K562 (cell line): Measurements from ENCODE around the gene DALRD3. TPM values are rescaled to one million over a fixed set of nuclear protein-coding genes. Genes with fewer than 3 reads are reported as not detected.

Experiments used
- ARID4B ChIP-seq: sonication (generic); formaldehyde crosslinking; IDR thresholded peaks from 2 replicates; pipeline ENCODE4 v1.8.0; 2022; ENCODE audit warnings: mild to moderate bottlenecking, missing genetic modification reagents
- BHLHE40 ChIP-seq: IDR thresholded peaks from 2 replicates; pipeline ENCODE4 v1.6.1; 2011; ENCODE audit warnings: low read length, improper control_type of control experiment
- CBFA2T3 ChIP-seq: fragments of 450-650 bp; IDR thresholded peaks from 2 replicates; pipeline ENCODE4 v1.6.1; 2017
- EHMT2 ChIP-seq: fragments of 450-650 bp; IDR thresholded peaks from 2 replicates; pipeline ENCODE4 v1.6.1; 2018; ENCODE audit warnings: antibody characterized with exemption
- ELK3 ChIP-seq: fragments of 450-650 bp; formaldehyde crosslinking; IDR thresholded peaks from 2 replicates; pipeline ENCODE4 v1.4.0; 2020; ENCODE audit warnings: mild to moderate bottlenecking
- MEF2D ChIP-seq: conservative IDR thresholded peaks from 2 replicates; pipeline ENCODE4 v1.6.1; 2016; ENCODE audit warnings: low read depth, missing genetic modification characterization, missing compliant biosample characterization
- PRPF4 ChIP-seq: fragments of 200-400 bp; formaldehyde crosslinking; IDR thresholded peaks from one replicate; pipeline ENCODE4 v1.6.1; 2017; ENCODE audit warnings: low read length, low read depth, mild to moderate bottlenecking; ENCODE audit not compliant: insufficient read depth, poor library complexity, severe bottlenecking
- RBM22 ChIP-seq: fragments of 200-400 bp; formaldehyde crosslinking; IDR thresholded peaks from 2 replicates; pipeline ENCODE4 v1.6.1; 2018; ENCODE audit warnings: low read length, low read depth; ENCODE audit not compliant: poor library complexity, severe bottlenecking
- SMARCB1 ChIP-seq: IDR thresholded peaks from 2 replicates; pipeline ENCODE4 v1.6.1; 2011; ENCODE audit warnings: improper control_type of control experiment, low read depth; ENCODE audit not compliant: insufficient read length
- SNRNP70 ChIP-seq: fragments of 200-400 bp; formaldehyde crosslinking; optimal IDR thresholded peaks from 2 replicates; pipeline ENCODE3; 2017; ENCODE audit warnings: low read depth, low read length
- polyA plus RNA-seq, 8 experiments: library from polyadenylated mRNA; depleted of rRNA in 4 of 8; stranded (reverse) in 5 of 8; unstranded in 3 of 8; fragments of >200 nt; fragmentation: Nextera tagmentation in 2 of 8; fragmentation: Illumina TruSeq in 1 of 8; extraction: Ambion mirVana in 2 of 8; extraction: Trizol in 1 of 8; gene quantifications; 2 replicates each; pipeline versions ENCODE4 v1.2.1 to v1.2.3, GENCODE V29; 2011 to 2014; ENCODE audit warnings: inconsistent platforms in 1 of 8, missing spikeins in 1 of 8
- total RNA-seq, 7 experiments: library from RNA; depleted of rRNA in 6 of 7; stranded (reverse); fragments of >200 nt in 6 of 7; fragmentation: Illumina TruSeq in 2 of 7; extraction: Trizol in 2 of 7; gene quantifications; 2 replicates each; pipeline versions ENCODE4 v1.2.1 to v1.2.3, GENCODE V29; 2011 to 2021; ENCODE audit warnings: low replicate concordance in 1 of 7
- TF ChIP-seq, protein P1 (sequence below): fragments of 250-450 bp; sonication (Bioruptor Pico); IDR thresholded peaks from 2 replicates; pipeline ENCODE4 v1.5.0; 2021; ENCODE audit warnings: mild to moderate bottlenecking, borderline replicate concordance
- TF ChIP-seq, protein P2 (sequence below): fragments of 250-450 bp; sonication (Bioruptor Pico); IDR thresholded peaks from 2 replicates; pipeline ENCODE4 v1.9.0; 2021; ENCODE audit warnings: mild to moderate bottlenecking, inconsistent platforms

The DALRD3 gene
- total and polyA plus RNA-seq, 9 of the 15 experiments (the other 6 are each of a cell fraction or from before 2014, with no cell fraction given): 6.6 to 31.3 (median 14.4) TPM

GRCh38 chr3:49021813-49022687, 3.7 kb upstream of the DALRD3 start, which contains the start of gene NDUFAF3 (continued):
- TF ChIP-seq ARID4B (CRISPR knock-in tag) (peak; percentile 75; the same call in 1 of the 2 replicates), BHLHE40 (0 out of 2 replicates have a peak, but pooled peaks have one; percentile 13), EHMT2 (no peak), PRPF4 (peak; percentile 15), RBM22 (no peak), SMARCB1 (no peak), CBFA2T3 (0 out of 2 replicates have a peak, but pooled peaks have one; percentile 22), ELK3 (no peak), SNRNP70 (no peak), MEF2D (tag) (no peak)
- TF ChIP-seq, protein P1, sequence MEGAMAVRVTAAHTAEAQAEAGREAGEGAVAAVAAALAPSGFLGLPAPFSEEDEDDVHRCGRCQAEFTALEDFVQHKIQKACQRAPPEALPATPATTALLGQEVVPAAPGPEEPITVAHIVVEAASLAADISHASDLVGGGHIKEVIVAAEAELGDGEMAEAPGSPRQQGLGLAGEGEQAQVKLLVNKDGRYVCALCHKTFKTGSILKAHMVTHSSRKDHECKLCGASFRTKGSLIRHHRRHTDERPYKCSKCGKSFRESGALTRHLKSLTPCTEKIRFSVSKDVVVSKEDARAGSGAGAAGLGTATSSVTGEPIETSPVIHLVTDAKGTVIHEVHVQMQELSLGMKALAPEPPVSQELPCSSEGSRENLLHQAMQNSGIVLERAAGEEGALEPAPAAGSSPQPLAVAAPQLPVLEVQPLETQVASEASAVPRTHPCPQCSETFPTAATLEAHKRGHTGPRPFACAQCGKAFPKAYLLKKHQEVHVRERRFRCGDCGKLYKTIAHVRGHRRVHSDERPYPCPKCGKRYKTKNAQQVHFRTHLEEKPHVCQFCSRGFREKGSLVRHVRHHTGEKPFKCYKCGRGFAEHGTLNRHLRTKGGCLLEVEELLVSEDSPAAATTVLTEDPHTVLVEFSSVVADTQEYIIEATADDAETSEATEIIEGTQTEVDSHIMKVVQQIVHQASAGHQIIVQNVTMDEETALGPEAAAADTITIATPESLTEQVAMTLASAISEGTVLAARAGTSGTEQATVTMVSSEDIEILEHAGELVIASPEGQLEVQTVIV (CRISPR knock-in tag): no peak
- TF ChIP-seq, protein P2, sequence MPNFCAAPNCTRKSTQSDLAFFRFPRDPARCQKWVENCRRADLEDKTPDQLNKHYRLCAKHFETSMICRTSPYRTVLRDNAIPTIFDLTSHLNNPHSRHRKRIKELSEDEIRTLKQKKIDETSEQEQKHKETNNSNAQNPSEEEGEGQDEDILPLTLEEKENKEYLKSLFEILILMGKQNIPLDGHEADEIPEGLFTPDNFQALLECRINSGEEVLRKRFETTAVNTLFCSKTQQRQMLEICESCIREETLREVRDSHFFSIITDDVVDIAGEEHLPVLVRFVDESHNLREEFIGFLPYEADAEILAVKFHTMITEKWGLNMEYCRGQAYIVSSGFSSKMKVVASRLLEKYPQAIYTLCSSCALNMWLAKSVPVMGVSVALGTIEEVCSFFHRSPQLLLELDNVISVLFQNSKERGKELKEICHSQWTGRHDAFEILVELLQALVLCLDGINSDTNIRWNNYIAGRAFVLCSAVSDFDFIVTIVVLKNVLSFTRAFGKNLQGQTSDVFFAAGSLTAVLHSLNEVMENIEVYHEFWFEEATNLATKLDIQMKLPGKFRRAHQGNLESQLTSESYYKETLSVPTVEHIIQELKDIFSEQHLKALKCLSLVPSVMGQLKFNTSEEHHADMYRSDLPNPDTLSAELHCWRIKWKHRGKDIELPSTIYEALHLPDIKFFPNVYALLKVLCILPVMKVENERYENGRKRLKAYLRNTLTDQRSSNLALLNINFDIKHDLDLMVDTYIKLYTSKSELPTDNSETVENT (CRISPR knock-in tag): peak; percentile 99
